Spleen (tissue), 7 donors: Measurements from ENCODE around the gene GPSM3.
"Not testable (repeated sequence)": the region's sequence is repeated elsewhere in the genome, so short reads cannot be mapped to it uniquely, and the experiment has no call there.

Experiments used
- POLR2A ChIP-seq, 3 donors: fragments of 450-650 bp; IDR thresholded peaks; one replicate each; pipeline ENCODE4 v1.5.1; 2017; ENCODE audit warnings: antibody characterized with exemption in 3 of 3, mild to moderate bottlenecking in 1 of 3
- POLR2AphosphoS5 ChIP-seq, 3 donors: sonication (generic); formaldehyde crosslinking; IDR thresholded peaks; one replicate each; pipeline ENCODE4 v1.5.1; 2017; ENCODE audit warnings: antibody characterized with exemption in 3 of 3
- TF ChIP-seq, protein P1 (sequence below), 11 experiments: fragments of 200-600 bp in 7 of 11; fragments of 450-650 bp in 4 of 11; sonication (generic) in 4 of 11; IDR thresholded peaks in 8 of 11; conservative IDR thresholded peaks in 3 of 11; 1 replicate in 7 of 11; 2 replicates in 4 of 11; pipeline versions ENCODE4 v1.4.0 to v1.8.0; 2016 to 2021; ENCODE audit warnings: antibody characterized with exemption in 11 of 11, inconsistent platforms in 4 of 11, mild to moderate bottlenecking in 1 of 11
- donor health status: DM: no; HTN: no; CAD: no; lungs with moderate emphysema.
- donor health status: DM: no; HTN: no; CAD: no.
- donor health status: DM: no; HTN: no; CAD: no.

DNA sequence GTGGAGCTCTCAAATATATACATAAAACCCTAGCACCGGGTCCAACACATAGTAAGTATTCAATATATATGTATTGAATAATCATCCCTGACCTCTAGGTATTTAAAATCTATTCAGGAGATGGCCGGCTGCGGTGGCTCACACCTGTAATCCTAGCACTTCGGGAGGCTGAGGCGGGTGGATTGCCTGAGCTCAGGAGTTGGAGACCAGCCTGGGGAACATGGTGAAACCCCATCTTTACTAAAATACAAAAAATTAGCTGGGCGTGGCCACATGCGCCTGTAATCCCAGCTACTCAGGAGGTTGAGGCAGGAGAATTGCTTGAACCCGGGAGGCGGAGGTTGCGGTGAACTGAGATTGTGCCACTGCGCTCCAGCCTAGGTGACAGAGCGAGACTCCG lies 653 bp upstream of the GPSM3 start:
- not testable (repeated sequence) for TF ChIP-seq POLR2A, POLR2AphosphoS5 (IDR thresholded peaks at IDR 0.05)
- TF ChIP-seq, protein P1, sequence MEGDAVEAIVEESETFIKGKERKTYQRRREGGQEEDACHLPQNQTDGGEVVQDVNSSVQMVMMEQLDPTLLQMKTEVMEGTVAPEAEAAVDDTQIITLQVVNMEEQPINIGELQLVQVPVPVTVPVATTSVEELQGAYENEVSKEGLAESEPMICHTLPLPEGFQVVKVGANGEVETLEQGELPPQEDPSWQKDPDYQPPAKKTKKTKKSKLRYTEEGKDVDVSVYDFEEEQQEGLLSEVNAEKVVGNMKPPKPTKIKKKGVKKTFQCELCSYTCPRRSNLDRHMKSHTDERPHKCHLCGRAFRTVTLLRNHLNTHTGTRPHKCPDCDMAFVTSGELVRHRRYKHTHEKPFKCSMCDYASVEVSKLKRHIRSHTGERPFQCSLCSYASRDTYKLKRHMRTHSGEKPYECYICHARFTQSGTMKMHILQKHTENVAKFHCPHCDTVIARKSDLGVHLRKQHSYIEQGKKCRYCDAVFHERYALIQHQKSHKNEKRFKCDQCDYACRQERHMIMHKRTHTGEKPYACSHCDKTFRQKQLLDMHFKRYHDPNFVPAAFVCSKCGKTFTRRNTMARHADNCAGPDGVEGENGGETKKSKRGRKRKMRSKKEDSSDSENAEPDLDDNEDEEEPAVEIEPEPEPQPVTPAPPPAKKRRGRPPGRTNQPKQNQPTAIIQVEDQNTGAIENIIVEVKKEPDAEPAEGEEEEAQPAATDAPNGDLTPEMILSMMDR (IDR thresholded peaks at IDR 0.05 in 8 of 11, conservative IDR thresholded peaks at IDR 0.05 in 3 of 11): not testable (repeated sequence)
